ENCODE measurements around the gene PHF5A. TPM values are rescaled to one million over a fixed set of nuclear protein-coding genes. Genes with fewer than 3 reads are reported as not detected.
"Not testable (repeated sequence)": the region's sequence is repeated elsewhere in the genome, so short reads cannot be mapped to it uniquely, and the experiment has no call there.

PHF5A gene
- total and polyA plus RNA-seq, 11 donors, result 13.4 to 49.9 (median 20.5) TPM

- Histone ChIP-seq H3K36me3 (peaks cover 5 to 96% (median 68%) of the 10 kb centered on the region in 9 donors), H3K9me3 (no peaks in the 10 kb centered on the region), H3K27me3 (no peaks in the 10 kb centered on the region), H3K4me1 (peaks cover 10 to 77% (median 47%) of the 10 kb centered on the region in 12 donors), H3K4me3 (no peak overlapping the region), H3K27ac (peak overlapping the region in 7 of 12 donors; percentile 10 to 67 (median 32))
- TF ChIP-seq CTCF (IDR thresholded peaks at IDR 0.05), result no peak
- no peak for TF ChIP-seq POLR2A (IDR thresholded peaks at IDR 0.05)
- DNase-seq (no peak), ATAC-seq (peak in 1 of 4 donors; percentile 10)
- 19 to 56% (median 49%) methylated on average over 4 of the region's 4 CpGs for WGBS, 4 donors
- intact Hi-C loops (cut with DNase I), result no loop called here
These were observed 32.9 kb downstream of the PHF5A start for GRCh38 chr22:41435560-41435959.

- H3K9me3 ChIP-seq; H3K4me3 ChIP-seq; intact Hi-C loops (cut with DNase I); H3K27me3 ChIP-seq: not testable (repeated sequence)
- H3K27ac ChIP-seq, result peak overlapping the region in 6 of 12 donors; percentile 24 to 67 (median 45)
- 47 to 72% (median 57%) methylated on average over 5 of the region's 5 CpGs for whole genome bisulfite sequencing, 4 donors
- DNase-seq (peak in 1 of 5 donors; percentile 39), ATAC-seq (peak in 3 of 4 donors; percentile 4 to 24 (median 16))
- H3K4me1 ChIP-seq, result peaks cover 9 to 67% (median 40%) of the 10 kb centered on the region in 12 donors
- peaks cover 5 to 91% (median 72%) of the 10 kb centered on the region in 9 donors for H3K36me3 ChIP-seq
These were observed 34.0 kb downstream of the PHF5A start for GRCh38 chr22:41434361-41435003.

- intact Hi-C loops (cut with DNase I); ATAC-seq; H3K4me3 ChIP-seq; H3K9me3 ChIP-seq; H3K27me3 ChIP-seq; DNase-seq: not testable (repeated sequence)
- Histone ChIP-seq H3K4me1 (peaks cover 9 to 57% (median 32%) of the 10 kb centered on the region in 12 donors), H3K27ac (peak overlapping the region in 4 of 12 donors; percentile 9 to 67 (median 36)), H3K36me3 (peaks cover 5 to 81% (median 72%) of the 10 kb centered on the region in 9 donors)
- 70 to 77% (median 73%) methylated on average over 1 of the region's 1 CpG for WGBS, 4 donors
These were observed 35.0 kb downstream of the PHF5A start for GRCh38 chr22:41433480-41433879.

GRCh38 chr22:41431656-41432055 lies 36.8 kb downstream of the PHF5A start:
- intact Hi-C loops (cut with DNase I), result no loop called here
- Histone ChIP-seq H3K27ac (peak overlapping the region in 2 of 12 donors; percentile 2 to 48), H3K27me3 (no peaks in the 10 kb centered on the region), H3K36me3 (peaks cover 5 to 76% (median 60%) of the 10 kb centered on the region in 9 donors), H3K4me3 (no peak overlapping the region), H3K9me3 (no peaks in the 10 kb centered on the region), H3K4me1 (peaks cover 9 to 42% (median 29%) of the 10 kb centered on the region in 12 donors)
- no peak for TF ChIP-seq POLR2A (IDR thresholded peaks at IDR 0.05)
- no peak for TF ChIP-seq CTCF (IDR thresholded peaks at IDR 0.05)
- DNase-seq (no peak), ATAC-seq (peak in 1 of 4 donors; percentile 3)
- WGBS, 4 donors, result 73 to 91% (median 80%) methylated on average over 5 to 6 of the region's 6 CpGs

GRCh38 chr22:41429951-41430332 lies 38.5 kb downstream of the PHF5A start:
- H3K4me1 ChIP-seq, result peaks cover 0 to 25% (median 13%) of the 10 kb centered on the region in 12 donors
- DNase-seq, result no peak
- no peak overlapping the region for H3K27ac ChIP-seq
- no peaks in the 10 kb centered on the region for H3K9me3 ChIP-seq
- TF ChIP-seq CTCF (IDR thresholded peaks at IDR 0.05) (no peak), POLR2A (IDR thresholded peaks at IDR 0.05) (no peak)
- peaks cover 0 to 72% (median 56%) of the 10 kb centered on the region in 9 donors for H3K36me3 ChIP-seq
- no peaks in the 10 kb centered on the region for H3K27me3 ChIP-seq
- no peak for ATAC-seq
- intact Hi-C loops (cut with DNase I), result no loop called here
- H3K4me3 ChIP-seq, result no peak overlapping the region
- 95 to 98% (median 96%) methylated on average over 8 of the region's 8 CpGs for WGBS, 4 donors
